Left lung (tissue), 10 donors: Measurements from ENCODE around the gene PKHD1. TPM values are rescaled to one million over a fixed set of nuclear protein-coding genes. Genes with fewer than 3 reads are reported as not detected.

Experiments used
- ATAC-seq: fragments of 200-7000 bp; cut with Tn5 transposase; one replicate; pipeline ENCODE4 v1.9.1; 2020; ENCODE audit warnings: moderate library complexity
- DNase-seq, 4 donors: peaks; one replicate each; pipeline ENCODE4 v3.0.0-alpha.2; 2013 to 2020
- H3K27ac ChIP-seq, 2 donors: fragments of 200-600 bp; sonication (generic) in 1 of 2; one replicate each; pipeline versions ENCODE4 v1.5.0 to v1.8.0; 2020 to 2021
- H3K27me3 ChIP-seq, 2 donors: fragments of 200-600 bp; sonication (generic) in 1 of 2; one replicate each; pipeline versions ENCODE4 v1.5.0 to v1.8.0; 2020 to 2021
- H3K36me3 ChIP-seq, 2 donors: fragments of 200-600 bp; sonication (generic) in 1 of 2; one replicate each; pipeline versions ENCODE4 v1.5.0 to v1.8.0; 2020 to 2021
- H3K4me1 ChIP-seq, 2 donors: fragments of 200-600 bp; one replicate each; pipeline ENCODE4 v1.8.0; 2021
- H3K4me3 ChIP-seq, 2 donors: fragments of 200-600 bp; sonication (generic) in 1 of 2; one replicate each; pipeline versions ENCODE4 v1.5.0 to v1.8.0; 2020 to 2021; ENCODE audit warnings: mild to moderate bottlenecking in 1 of 2
- H3K9me3 ChIP-seq, 2 donors: fragments of 200-600 bp; sonication (generic) in 1 of 2; one replicate each; pipeline versions ENCODE4 v1.5.0 to v1.8.0; 2020 to 2021
- intact Hi-C, 2 donors: fragments of 100-400 bp; cut with DNase I; formaldehyde crosslinking; loops; one replicate each; pipeline versions ENCODE4 v1.11.2 to v1.14.2; 2022
- polyA plus RNA-seq, 6 donors: library from polyadenylated mRNA; unstranded; fragments of 120-200 nt; gene quantifications; one replicate each; pipeline ENCODE4 v1.2.1, GENCODE V29; 2013; ENCODE audit not compliant: insufficient read length in 6 of 6
- total RNA-seq, 2 donors: library from RNA; stranded (reverse); fragmentation: NEBNext Ultra II Directional; extraction: Animal tissue kit (Norgen Biotek cat#: 25700); gene quantifications; one replicate each; pipeline ENCODE4 v1.2.1, GENCODE V29; 2021
- TF ChIP-seq, protein P1 (sequence below), 2 donors: fragments of 200-600 bp; sonication (generic) in 1 of 2; IDR thresholded peaks; one replicate each; pipeline versions ENCODE4 v1.5.0 to v1.8.0; 2021; ENCODE audit warnings: antibody characterized with exemption in 2 of 2
- donor health status: DM: no; HTN: yes; CAD: no.
- donor health status: DM: no; HTN: no; CAD: no.

PKHD1 gene
- total and polyA plus RNA-seq, 8 donors, result 0.29 to 7.9 (median 6.2) TPM

- TF ChIP-seq, protein P1, sequence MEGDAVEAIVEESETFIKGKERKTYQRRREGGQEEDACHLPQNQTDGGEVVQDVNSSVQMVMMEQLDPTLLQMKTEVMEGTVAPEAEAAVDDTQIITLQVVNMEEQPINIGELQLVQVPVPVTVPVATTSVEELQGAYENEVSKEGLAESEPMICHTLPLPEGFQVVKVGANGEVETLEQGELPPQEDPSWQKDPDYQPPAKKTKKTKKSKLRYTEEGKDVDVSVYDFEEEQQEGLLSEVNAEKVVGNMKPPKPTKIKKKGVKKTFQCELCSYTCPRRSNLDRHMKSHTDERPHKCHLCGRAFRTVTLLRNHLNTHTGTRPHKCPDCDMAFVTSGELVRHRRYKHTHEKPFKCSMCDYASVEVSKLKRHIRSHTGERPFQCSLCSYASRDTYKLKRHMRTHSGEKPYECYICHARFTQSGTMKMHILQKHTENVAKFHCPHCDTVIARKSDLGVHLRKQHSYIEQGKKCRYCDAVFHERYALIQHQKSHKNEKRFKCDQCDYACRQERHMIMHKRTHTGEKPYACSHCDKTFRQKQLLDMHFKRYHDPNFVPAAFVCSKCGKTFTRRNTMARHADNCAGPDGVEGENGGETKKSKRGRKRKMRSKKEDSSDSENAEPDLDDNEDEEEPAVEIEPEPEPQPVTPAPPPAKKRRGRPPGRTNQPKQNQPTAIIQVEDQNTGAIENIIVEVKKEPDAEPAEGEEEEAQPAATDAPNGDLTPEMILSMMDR (IDR thresholded peaks at IDR 0.05), result no peak
- Histone ChIP-seq H3K27me3 (peaks cover 0 to 8% of the 10 kb centered on the region in 2 donors), H3K36me3 (no peaks in the 10 kb centered on the region), H3K4me1 (no peaks in the 10 kb centered on the region), H3K4me3 (no peak overlapping the region), H3K27ac (no peak overlapping the region), H3K9me3 (no peaks in the 10 kb centered on the region)
- DNase-seq, result no peak
- intact Hi-C loops, result no loop called here
- ATAC-seq, result no peak
Observed at GRCh38 chr6:52133324-52133723, 45.9 kb upstream of the PKHD1 start.

- Histone ChIP-seq H3K27me3 (peaks cover 0 to 7% of the 10 kb centered on the region in 2 donors), H3K4me3 (no peak overlapping the region), H3K27ac (no peak overlapping the region), H3K36me3 (no peaks in the 10 kb centered on the region), H3K4me1 (no peaks in the 10 kb centered on the region), H3K9me3 (no peaks in the 10 kb centered on the region)
- ATAC-seq (no peak), DNase-seq (no peak)
- TF ChIP-seq, protein P1 (IDR thresholded peaks at IDR 0.05), result no peak
- intact Hi-C loops, result no loop called here
Observed at GRCh38 chr6:52132292-52132691, 44.9 kb upstream of the PKHD1 start.

GRCh38 chr6:52130440-52130839 is 43.0 kb upstream of the PKHD1 start:
- Histone ChIP-seq H3K27me3 (no peaks in the 10 kb centered on the region), H3K4me3 (no peak overlapping the region), H3K4me1 (no peaks in the 10 kb centered on the region), H3K27ac (no peak overlapping the region), H3K9me3 (no peaks in the 10 kb centered on the region), H3K36me3 (no peaks in the 10 kb centered on the region)
- intact Hi-C loops, result no loop called here
- TF ChIP-seq, protein P1 (IDR thresholded peaks at IDR 0.05), result no peak
- DNase-seq (no peak), ATAC-seq (no peak)

DNA sequence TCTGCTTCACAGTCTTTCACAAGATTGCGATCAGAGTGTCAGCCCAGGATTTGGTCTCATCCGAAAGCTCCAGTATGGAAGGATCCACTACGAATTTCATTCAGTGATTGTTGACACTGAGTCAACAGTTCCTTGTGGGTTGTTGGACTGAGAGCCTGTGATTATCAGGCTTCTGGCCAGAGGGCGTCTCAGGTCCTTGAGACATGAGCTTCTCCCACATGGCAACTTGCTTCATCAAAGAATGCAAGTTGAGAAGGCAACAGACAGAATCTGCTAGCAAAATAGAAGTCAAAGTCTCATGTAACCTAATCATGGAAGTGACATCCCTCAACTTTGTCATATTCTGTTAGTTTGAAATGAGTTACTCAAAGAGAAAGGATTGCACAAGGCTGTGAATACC is 40.5 kb upstream of the PKHD1 start:
- no peak overlapping the region for H3K27ac ChIP-seq
- no peaks in the 10 kb centered on the region for H3K36me3 ChIP-seq
- ATAC-seq, result no peak
- TF ChIP-seq, protein P1 (IDR thresholded peaks at IDR 0.05), result no peak
- no peaks in the 10 kb centered on the region for H3K27me3 ChIP-seq
- no peaks in the 10 kb centered on the region for H3K4me1 ChIP-seq
- intact Hi-C loops, result no loop called here
- H3K9me3 ChIP-seq, result no peaks in the 10 kb centered on the region
- DNase-seq, result no peak
- H3K4me3 ChIP-seq, result no peak overlapping the region

GRCh38 chr6:52126231-52126630 is 38.8 kb upstream of the PKHD1 start:
- no peak for DNase-seq
- intact Hi-C loops, result no loop called here

More at GRCh38 chr6:52126231-52126630, 38.8 kb upstream of the PKHD1 start:
- H3K36me3 ChIP-seq, result no peaks in the 10 kb centered on the region
- ATAC-seq, result no peak
- H3K27ac ChIP-seq, result no peak overlapping the region
- H3K4me1 ChIP-seq, result no peaks in the 10 kb centered on the region
- H3K27me3 ChIP-seq, result no peaks in the 10 kb centered on the region
- TF ChIP-seq, protein P1 (IDR thresholded peaks at IDR 0.05), result no peak
- H3K4me3 ChIP-seq, result no peak overlapping the region
- H3K9me3 ChIP-seq, result no peaks in the 10 kb centered on the region
